Measurements from ENCODE around the gene LAT.

- TF ChIP-seq CTCF (conservative IDR thresholded peaks at IDR 0.05; ENCODE audit: low read depth, low read length) (no peak), POLR2A (IDR thresholded peaks at IDR 0.05; ENCODE audit: low read depth, low read length) (peak; percentile 38; the same call in 1 of the 2 replicates), USF2 (IDR thresholded peaks at IDR 0.05; ENCODE audit: low read depth, low read length) (peak; percentile 50; the same call in 1 of the 2 replicates), RAD21 (IDR thresholded peaks at IDR 0.05; ENCODE audit: low read length) (no peak)
Observed at GRCh38 chr16:28950648-28951409, 34.0 kb upstream of the LAT start, which contains the start of gene NFATC2IP.
